K562 (cell line): ENCODE measurements around the gene EZH2. TPM values are rescaled to one million over a fixed set of nuclear protein-coding genes. Genes with fewer than 3 reads are reported as not detected.

ENCODE experiments used
- HNRNPLL ChIP-seq: fragments of 200-400 bp; formaldehyde crosslinking; IDR thresholded peaks from 2 replicates; pipeline ENCODE4 v1.6.1; 2017; ENCODE audit warnings: low read length, low read depth, mild to moderate bottlenecking; ENCODE audit not compliant: poor library complexity, severe bottlenecking
- IFI16 ChIP-seq: fragments of 250-450 bp; sonication (Bioruptor Pico); IDR thresholded peaks from 2 replicates; pipeline ENCODE4 v2.1.2; 2022; ENCODE audit warnings: mild to moderate bottlenecking, inconsistent platforms
- MAFF ChIP-seq: IDR thresholded peaks from 2 replicates; pipeline ENCODE4 v1.6.1; 2012; ENCODE audit warnings: low read length, improper control_type of control experiment
- MBD1 ChIP-seq: fragments of 250-450 bp; sonication (Bioruptor Pico); IDR thresholded peaks from 2 replicates; pipeline ENCODE4 v1.8.0; 2022; ENCODE audit warnings: inconsistent platforms
- NKRF ChIP-seq: fragments of 450-650 bp; IDR thresholded peaks from 2 replicates; pipeline ENCODE4 v1.6.1; 2016; ENCODE audit warnings: borderline replicate concordance
- RBM22 ChIP-seq: fragments of 200-400 bp; formaldehyde crosslinking; IDR thresholded peaks from 2 replicates; pipeline ENCODE4 v1.6.1; 2018; ENCODE audit warnings: low read length, low read depth; ENCODE audit not compliant: poor library complexity, severe bottlenecking
- ZNF280B ChIP-seq: fragments of 250-450 bp; sonication (Bioruptor Pico); IDR thresholded peaks from 2 replicates; pipeline ENCODE4 v1.5.1; 2021; ENCODE audit warnings: mild to moderate bottlenecking
- polyA plus RNA-seq, 8 experiments: library from polyadenylated mRNA; depleted of rRNA in 4 of 8; stranded (reverse) in 5 of 8; unstranded in 3 of 8; fragments of >200 nt; fragmentation: Nextera tagmentation in 2 of 8; fragmentation: Illumina TruSeq in 1 of 8; extraction: Ambion mirVana in 2 of 8; extraction: Trizol in 1 of 8; gene quantifications; 2 replicates each; pipeline versions ENCODE4 v1.2.1 to v1.2.3, GENCODE V29; 2011 to 2014; ENCODE audit warnings: inconsistent platforms in 1 of 8, missing spikeins in 1 of 8
- total RNA-seq, 7 experiments: library from RNA; depleted of rRNA in 6 of 7; stranded (reverse); fragments of >200 nt in 6 of 7; fragmentation: Illumina TruSeq in 2 of 7; extraction: Trizol in 2 of 7; gene quantifications; 2 replicates each; pipeline versions ENCODE4 v1.2.1 to v1.2.3, GENCODE V29; 2011 to 2021; ENCODE audit warnings: low replicate concordance in 1 of 7
- TF ChIP-seq, protein P1 (sequence below), 2 experiments: fragments of 450-650 bp; formaldehyde crosslinking in 1 of 2; IDR thresholded peaks; 2 replicates each; pipeline versions ENCODE4 v1.4.0 to v1.6.1; 2014 to 2020; ENCODE audit warnings: mild to moderate bottlenecking in 2 of 2, borderline replicate concordance in 1 of 2, low read depth in 1 of 2
- TF ChIP-seq, protein P2 (sequence below): fragments of 250-450 bp; sonication (Bioruptor Pico); IDR thresholded peaks from 2 replicates; pipeline ENCODE4 v1.8.0; 2021; ENCODE audit warnings: moderate library complexity, mild to moderate bottlenecking, inconsistent platforms

EZH2 gene
- total and polyA plus RNA-seq, 9 of the 15 experiments (the other 6 are each of a cell fraction or from before 2014, with no cell fraction given), result 48.7 to 175 (median 98.6) TPM

DNA sequence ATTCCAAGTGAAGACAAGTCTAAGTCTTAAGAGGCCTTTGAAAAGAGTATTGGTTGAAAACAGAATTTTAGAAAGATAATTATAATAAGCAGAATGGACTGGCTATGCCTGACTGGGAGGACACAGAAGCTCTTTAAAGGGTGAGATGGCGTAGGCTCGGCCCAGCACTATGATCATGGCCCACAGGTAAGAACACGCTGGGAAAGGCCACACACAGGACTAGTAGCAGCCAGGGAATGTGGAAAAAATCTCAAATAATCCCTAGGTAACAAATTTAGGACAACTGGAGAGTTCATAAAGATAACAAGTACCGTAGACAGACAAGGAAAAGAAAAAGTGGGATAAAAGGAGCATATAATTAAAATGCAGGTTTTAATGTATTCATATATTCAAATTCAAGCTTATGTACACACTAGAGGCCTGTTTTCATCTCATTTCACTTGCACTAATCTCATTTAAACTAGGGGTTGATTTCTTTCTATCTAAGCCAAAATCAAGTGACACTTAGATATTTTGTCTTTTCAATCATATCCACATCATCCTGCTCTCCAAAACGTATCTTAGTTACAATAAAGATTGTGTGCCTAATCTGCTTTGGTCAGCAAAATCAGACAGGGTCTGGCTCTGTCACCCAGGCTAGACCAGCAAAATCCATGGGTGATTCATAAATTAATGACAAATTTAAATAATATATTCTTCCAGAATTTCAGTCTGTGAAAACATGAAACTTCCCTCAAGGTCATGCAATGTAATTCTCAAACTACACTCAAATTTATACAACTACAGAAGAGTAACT, 53.0 kb downstream of the EZH2 start (continued):
- TF ChIP-seq, protein P1, sequence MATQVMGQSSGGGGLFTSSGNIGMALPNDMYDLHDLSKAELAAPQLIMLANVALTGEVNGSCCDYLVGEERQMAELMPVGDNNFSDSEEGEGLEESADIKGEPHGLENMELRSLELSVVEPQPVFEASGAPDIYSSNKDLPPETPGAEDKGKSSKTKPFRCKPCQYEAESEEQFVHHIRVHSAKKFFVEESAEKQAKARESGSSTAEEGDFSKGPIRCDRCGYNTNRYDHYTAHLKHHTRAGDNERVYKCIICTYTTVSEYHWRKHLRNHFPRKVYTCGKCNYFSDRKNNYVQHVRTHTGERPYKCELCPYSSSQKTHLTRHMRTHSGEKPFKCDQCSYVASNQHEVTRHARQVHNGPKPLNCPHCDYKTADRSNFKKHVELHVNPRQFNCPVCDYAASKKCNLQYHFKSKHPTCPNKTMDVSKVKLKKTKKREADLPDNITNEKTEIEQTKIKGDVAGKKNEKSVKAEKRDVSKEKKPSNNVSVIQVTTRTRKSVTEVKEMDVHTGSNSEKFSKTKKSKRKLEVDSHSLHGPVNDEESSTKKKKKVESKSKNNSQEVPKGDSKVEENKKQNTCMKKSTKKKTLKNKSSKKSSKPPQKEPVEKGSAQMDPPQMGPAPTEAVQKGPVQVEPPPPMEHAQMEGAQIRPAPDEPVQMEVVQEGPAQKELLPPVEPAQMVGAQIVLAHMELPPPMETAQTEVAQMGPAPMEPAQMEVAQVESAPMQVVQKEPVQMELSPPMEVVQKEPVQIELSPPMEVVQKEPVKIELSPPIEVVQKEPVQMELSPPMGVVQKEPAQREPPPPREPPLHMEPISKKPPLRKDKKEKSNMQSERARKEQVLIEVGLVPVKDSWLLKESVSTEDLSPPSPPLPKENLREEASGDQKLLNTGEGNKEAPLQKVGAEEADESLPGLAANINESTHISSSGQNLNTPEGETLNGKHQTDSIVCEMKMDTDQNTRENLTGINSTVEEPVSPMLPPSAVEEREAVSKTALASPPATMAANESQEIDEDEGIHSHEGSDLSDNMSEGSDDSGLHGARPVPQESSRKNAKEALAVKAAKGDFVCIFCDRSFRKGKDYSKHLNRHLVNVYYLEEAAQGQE (IDR thresholded peaks at IDR 0.05; ENCODE audit: borderline replicate concordance), result no peak
- TF ChIP-seq, protein P1 (CRISPR knock-in tag; IDR thresholded peaks at IDR 0.05; ENCODE audit: low read depth), result no peak
- TF ChIP-seq ZNF280B (no peak), IFI16 (CRISPR knock-in tag) (no peak), NKRF (0 out of 2 replicates have a peak, but pooled peaks have one; percentile 22), MAFF (peak; percentile 96), HNRNPLL (no peak), MBD1 (CRISPR knock-in tag) (no peak), RBM22 (peak; percentile 62)
- TF ChIP-seq, protein P2, sequence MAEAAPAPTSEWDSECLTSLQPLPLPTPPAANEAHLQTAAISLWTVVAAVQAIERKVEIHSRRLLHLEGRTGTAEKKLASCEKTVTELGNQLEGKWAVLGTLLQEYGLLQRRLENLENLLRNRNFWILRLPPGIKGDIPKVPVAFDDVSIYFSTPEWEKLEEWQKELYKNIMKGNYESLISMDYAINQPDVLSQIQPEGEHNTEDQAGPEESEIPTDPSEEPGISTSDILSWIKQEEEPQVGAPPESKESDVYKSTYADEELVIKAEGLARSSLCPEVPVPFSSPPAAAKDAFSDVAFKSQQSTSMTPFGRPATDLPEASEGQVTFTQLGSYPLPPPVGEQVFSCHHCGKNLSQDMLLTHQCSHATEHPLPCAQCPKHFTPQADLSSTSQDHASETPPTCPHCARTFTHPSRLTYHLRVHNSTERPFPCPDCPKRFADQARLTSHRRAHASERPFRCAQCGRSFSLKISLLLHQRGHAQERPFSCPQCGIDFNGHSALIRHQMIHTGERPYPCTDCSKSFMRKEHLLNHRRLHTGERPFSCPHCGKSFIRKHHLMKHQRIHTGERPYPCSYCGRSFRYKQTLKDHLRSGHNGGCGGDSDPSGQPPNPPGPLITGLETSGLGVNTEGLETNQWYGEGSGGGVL (CRISPR knock-in tag), result no peak
